GM12892 (cell line): ENCODE measurements around the gene MLX.

Experiments used
- POLR2A ChIP-seq: IDR thresholded peaks from 2 replicates; pipeline ENCODE4 v1.6.1; 2011; ENCODE audit warnings: low read depth, low read length, control low read depth
- TAF1 ChIP-seq: IDR thresholded peaks from 2 replicates; pipeline ENCODE4 v1.6.1; 2011; ENCODE audit warnings: low read depth, mild to moderate bottlenecking, control low read depth, low read length, borderline replicate concordance

GRCh38 chr17:42526031-42526444 is 40.9 kb upstream of the MLX start:
- TF ChIP-seq TAF1 (no peak), POLR2A (no peak)
